RWPE1 (cell line): ENCODE measurements around the gene PKHD1.

Experiments used
- CTCF ChIA-PET: fragments of 350-600 bp; sonication (Branson Sonifier 250); formaldehyde crosslinking; extraction: SDS; loops from one replicate; lab custom pipeline; 2021; lab: Yijun Ruan, JAX
- POLR2A ChIA-PET: fragments of 400-600 bp; formaldehyde crosslinking; extraction: SDS; loops from one replicate; lab custom pipeline; 2020; ENCODE audit warnings: antibody characterized with exemption; ENCODE audit not compliant: low non-redundant PET; lab: Yijun Ruan, JAX
- DNase-seq: peaks from one replicate; pipeline ENCODE4 v3.0.0; 2012; ENCODE audit warnings: low spot score
- H3K27ac ChIP-seq: fragments of 450-650 bp; 2 replicates; pipeline ENCODE4 v1.5.1; 2017
- TF ChIP-seq, protein P1 (sequence below): fragments of 450-650 bp; conservative IDR thresholded peaks from 2 replicates; pipeline ENCODE4 v1.5.1; 2017; ENCODE audit warnings: low read depth, mild to moderate bottlenecking

The PKHD1 gene

DNA sequence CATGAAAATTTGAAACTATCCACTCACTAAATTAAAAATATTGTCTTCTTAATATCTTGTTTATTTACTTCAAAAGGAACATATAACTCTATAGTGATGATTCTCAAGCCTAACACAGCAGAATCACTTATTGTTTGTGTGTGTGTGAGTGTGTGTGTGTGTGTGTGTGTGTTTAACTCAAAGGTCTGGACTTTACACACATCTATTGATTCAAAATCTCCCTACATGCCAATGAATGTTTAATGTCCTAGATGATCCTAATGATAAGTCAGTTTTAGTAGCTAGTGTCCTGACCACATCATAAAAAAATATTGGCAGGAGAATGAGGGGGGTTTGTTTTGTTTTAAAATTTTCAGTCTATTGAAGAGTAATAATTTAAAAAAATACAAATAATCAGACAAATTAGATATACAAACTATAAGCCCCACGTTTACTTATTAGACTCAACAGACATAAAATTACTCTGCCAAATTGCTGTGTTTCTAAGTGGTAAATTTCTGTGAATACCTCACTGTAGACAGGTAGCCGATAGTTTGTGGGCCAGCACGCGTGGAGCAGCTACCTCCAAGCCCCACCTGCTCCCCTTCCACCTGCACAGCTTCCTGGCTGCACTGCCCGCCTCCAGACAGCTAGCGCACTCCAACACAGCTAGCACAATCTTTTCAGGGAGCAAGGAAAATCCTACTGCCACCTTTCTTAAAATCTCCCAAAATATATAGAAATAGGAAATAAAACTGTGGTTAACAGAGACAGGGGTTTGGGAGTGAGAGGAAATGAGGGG is 349.6 kb downstream of the PKHD1 start:
- ChIA-PET CTCF (no interaction called here), POLR2A (no interaction called here)
- no peak overlapping the region for H3K27ac ChIP-seq
- no peak for DNase-seq
- TF ChIP-seq, protein P1, sequence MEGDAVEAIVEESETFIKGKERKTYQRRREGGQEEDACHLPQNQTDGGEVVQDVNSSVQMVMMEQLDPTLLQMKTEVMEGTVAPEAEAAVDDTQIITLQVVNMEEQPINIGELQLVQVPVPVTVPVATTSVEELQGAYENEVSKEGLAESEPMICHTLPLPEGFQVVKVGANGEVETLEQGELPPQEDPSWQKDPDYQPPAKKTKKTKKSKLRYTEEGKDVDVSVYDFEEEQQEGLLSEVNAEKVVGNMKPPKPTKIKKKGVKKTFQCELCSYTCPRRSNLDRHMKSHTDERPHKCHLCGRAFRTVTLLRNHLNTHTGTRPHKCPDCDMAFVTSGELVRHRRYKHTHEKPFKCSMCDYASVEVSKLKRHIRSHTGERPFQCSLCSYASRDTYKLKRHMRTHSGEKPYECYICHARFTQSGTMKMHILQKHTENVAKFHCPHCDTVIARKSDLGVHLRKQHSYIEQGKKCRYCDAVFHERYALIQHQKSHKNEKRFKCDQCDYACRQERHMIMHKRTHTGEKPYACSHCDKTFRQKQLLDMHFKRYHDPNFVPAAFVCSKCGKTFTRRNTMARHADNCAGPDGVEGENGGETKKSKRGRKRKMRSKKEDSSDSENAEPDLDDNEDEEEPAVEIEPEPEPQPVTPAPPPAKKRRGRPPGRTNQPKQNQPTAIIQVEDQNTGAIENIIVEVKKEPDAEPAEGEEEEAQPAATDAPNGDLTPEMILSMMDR: no peak

DNA sequence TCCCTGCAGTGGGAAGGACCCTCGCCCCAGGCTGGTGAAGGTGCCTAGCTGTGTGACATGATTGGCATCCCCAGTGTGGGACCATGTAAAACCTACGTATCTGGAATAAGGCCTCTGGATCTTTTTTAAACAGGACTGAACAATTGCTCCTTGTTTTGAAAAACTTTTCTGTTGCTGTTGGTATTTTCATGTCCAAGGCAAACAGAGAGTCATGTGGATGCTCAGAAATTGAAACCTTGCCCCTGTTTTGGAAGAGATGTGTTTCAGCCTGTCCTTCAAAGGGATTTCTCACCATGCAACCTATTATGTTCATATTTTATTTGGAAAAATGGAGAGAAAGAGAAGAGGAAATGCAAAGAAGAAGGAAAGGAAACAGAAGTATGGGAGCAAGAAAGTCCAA is 362.3 kb downstream of the PKHD1 start:
- H3K27ac ChIP-seq: no peak overlapping the region
- ChIA-PET CTCF (no interaction called here), POLR2A (no interaction called here)
- DNase-seq: no peak
- TF ChIP-seq, protein P1: no peak

DNA sequence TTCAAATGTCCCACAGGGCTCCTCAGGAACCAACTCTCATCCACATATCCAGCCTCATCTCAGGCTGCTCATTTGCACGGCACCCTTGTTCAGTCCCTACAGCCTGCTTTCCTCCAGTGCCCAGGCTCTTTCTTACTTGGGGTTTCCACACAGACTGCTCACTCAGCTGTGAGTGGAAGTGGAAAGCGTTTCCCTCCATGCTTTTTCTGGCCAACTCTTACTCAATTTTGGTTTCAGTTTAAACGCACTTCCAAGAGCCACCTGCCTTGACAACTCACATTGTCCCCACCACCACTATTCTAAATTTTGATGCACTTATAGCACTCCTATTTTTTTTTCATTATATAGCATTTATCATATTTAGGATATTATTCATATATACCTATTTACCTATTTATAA is 367.1 kb downstream of the PKHD1 start:
- no peak for DNase-seq
- TF ChIP-seq, protein P1: no peak
- H3K27ac ChIP-seq: no peak overlapping the region
- ChIA-PET POLR2A (no interaction called here), CTCF (no interaction called here)

DNA sequence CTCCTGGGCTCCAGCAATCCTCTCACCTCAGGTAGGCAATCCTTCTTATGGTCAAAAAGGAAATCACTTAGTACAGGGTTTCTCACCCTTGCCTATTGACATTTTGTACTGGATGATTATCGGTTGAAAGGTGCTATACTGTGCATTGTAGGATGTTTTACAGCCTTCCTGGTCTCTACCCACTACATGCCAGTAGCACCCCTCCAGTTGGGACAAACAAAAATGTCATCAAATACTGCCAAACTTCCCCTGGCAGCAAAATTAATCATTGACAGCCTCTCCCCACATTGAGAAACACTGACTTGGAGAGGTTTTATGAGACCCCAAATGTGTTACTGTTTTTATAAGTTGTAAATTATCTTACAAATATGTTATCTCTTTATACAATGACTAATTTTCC is 368.1 kb downstream of the PKHD1 start:
- POLR2A ChIA-PET: no interaction called here
- H3K27ac ChIP-seq: no peak overlapping the region
- no peak for DNase-seq
- CTCF ChIA-PET: no interaction called here
- TF ChIP-seq, protein P1: no peak

DNA sequence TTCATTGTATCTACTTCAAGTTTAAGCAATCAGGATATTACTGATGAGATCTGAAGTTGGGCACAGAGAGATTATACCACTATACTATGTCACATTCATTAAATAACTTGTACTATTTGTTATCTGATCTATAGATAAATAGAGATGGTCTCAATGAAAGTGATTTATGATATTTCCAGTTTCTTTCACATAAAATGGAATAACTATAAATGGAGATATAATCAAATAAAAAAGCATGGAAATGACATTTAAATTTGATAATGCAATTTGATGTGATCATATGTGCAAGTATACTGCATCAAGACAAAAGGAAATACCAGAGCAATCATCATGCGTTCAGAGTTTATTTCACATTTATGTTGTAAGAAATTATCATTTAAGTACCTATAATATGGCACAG is 368.9 kb downstream of the PKHD1 start:
- H3K27ac ChIP-seq: no peak overlapping the region
- TF ChIP-seq, protein P1: no peak
- DNase-seq: no peak
- POLR2A ChIA-PET: no interaction called here
- CTCF ChIA-PET: no interaction called here

DNA sequence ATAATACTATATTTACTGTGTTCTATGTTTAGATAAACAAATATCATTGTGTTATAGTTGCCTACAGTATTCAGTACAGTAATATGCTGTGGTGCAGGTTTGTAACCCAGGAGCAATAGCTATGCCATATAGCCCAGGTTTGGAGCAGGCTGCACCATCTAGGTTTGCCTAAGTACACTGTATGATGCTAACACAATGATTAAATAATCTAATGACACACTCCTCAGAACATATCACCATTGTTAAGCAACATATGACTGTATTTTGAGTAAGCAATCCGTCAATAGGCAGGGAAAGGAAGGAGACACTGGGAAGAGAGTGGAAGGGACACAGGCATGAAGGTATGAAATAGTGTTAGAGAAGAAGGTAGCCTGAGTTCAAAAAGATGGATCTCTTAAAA is 369.9 kb downstream of the PKHD1 start:
- DNase-seq: no peak
- TF ChIP-seq, protein P1: no peak
- POLR2A ChIA-PET: no interaction called here
- H3K27ac ChIP-seq: no peak overlapping the region
- CTCF ChIA-PET: no interaction called here
